Ishikawa (cell line): ENCODE data around the gene KCNQ4.
A peak's percentile ranks its signal among the peaks of the same experiment; 100 is the strongest.

ENCODE experiments used
- CEBPB ChIP-seq: IDR thresholded peaks from 2 replicates; pipeline ENCODE4 v1.6.1; 2012
- CREB1 ChIP-seq: IDR thresholded peaks from 2 replicates; pipeline ENCODE4 v1.6.1; 2012; ENCODE audit warnings: low read depth
- EGR1 ChIP-seq: IDR thresholded peaks from 2 replicates; pipeline ENCODE4 v1.6.1; 2012
- EP300 ChIP-seq: IDR thresholded peaks from 2 replicates; pipeline ENCODE4 v1.6.1; 2012; ENCODE audit warnings: borderline replicate concordance
- FOXM1 ChIP-seq: IDR thresholded peaks from 2 replicates; pipeline ENCODE4 v1.6.1; 2012; ENCODE audit warnings: low read depth, borderline replicate concordance
- MAX ChIP-seq: IDR thresholded peaks from 2 replicates; pipeline ENCODE4 v1.6.1; 2012
- NFIC ChIP-seq: IDR thresholded peaks from 2 replicates; pipeline ENCODE4 v1.6.1; 2012
- RAD21 ChIP-seq: IDR thresholded peaks from 2 replicates; pipeline ENCODE4 v1.6.1; 2012; ENCODE audit warnings: low read depth
- REST ChIP-seq: IDR thresholded peaks from 2 replicates; pipeline ENCODE4 v1.6.1; 2012; ENCODE audit warnings: low read depth, mild to moderate bottlenecking
- TAF1 ChIP-seq: IDR thresholded peaks from 2 replicates; pipeline ENCODE4 v1.6.1; 2012; ENCODE audit warnings: low read depth, mild to moderate bottlenecking
- TCF12 ChIP-seq: IDR thresholded peaks from 2 replicates; pipeline ENCODE4 v1.6.1; 2012; ENCODE audit warnings: low read depth
- TEAD4 ChIP-seq: IDR thresholded peaks from 2 replicates; pipeline ENCODE4 v1.6.1; 2012
- USF1 ChIP-seq: IDR thresholded peaks from 2 replicates; pipeline ENCODE4 v1.6.1; 2012
- YY1 ChIP-seq: IDR thresholded peaks from 2 replicates; pipeline ENCODE4 v1.6.1; 2012; ENCODE audit warnings: low read depth
- ZBTB7A ChIP-seq: IDR thresholded peaks from 2 replicates; pipeline ENCODE4 v1.6.1; 2012; ENCODE audit warnings: low read depth

Gene KCNQ4

GRCh38 chr1:40782371-40782956, 1.1 kb upstream of the KCNQ4 start:
- TF ChIP-seq TEAD4 (no peak), ZBTB7A (no peak), TCF12 (no peak), EGR1 (no peak), EP300 (no peak), NFIC (no peak), FOXM1 (no peak), YY1 (no peak), RAD21 (no peak), CEBPB (no peak), MAX (no peak), TAF1 (no peak), CREB1 (no peak), USF1 (no peak), REST (no peak)

DNA sequence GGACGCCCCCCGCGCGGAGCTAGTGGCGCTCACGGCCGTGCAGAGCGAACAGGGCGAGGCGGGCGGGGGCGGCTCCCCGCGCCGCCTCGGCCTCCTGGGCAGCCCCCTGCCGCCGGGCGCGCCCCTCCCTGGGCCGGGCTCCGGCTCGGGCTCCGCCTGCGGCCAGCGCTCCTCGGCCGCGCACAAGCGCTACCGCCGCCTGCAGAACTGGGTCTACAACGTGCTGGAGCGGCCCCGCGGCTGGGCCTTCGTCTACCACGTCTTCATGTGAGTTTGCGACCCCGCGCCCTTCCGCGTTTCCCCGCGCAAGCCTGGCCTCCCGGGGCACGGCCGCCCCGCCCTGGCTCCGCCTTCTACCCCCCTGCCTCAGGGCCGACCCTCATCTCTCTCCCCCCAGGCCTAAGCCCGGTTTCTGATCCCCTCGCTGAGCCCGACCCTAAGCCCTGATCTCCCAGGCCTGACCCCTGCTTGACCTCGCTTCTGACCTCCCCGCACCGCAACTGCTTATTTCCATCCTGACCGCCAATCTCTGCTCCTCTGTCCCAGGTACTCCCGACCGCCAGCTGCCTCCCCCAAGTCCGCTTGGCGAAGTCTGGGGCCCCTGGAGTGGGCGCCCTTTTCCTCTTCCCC, 669 bp downstream of the KCNQ4 start:
- no peak for TF ChIP-seq TCF12
- no peak for TF ChIP-seq NFIC
- TF ChIP-seq MAX, result peak; percentile 52; the same call in 1 of the 2 replicates
- TF ChIP-seq TAF1, result no peak
- TF ChIP-seq CEBPB, result no peak
- TF ChIP-seq FOXM1, result no peak
- no peak for TF ChIP-seq EP300
- no peak for TF ChIP-seq USF1
- no peak for TF ChIP-seq TEAD4
- TF ChIP-seq EGR1, result no peak
- no peak for TF ChIP-seq RAD21
- TF ChIP-seq ZBTB7A, result 0 out of 2 replicates have a peak, but pooled peaks have one; percentile 26

GRCh38 chr1:40784771-40785151, 1.2 kb downstream of the KCNQ4 start:
- TF ChIP-seq EP300 (no peak), YY1 (no peak), FOXM1 (no peak), RAD21 (no peak), TCF12 (no peak), TAF1 (no peak), ZBTB7A (no peak), CREB1 (no peak), MAX (no peak), EGR1 (no peak), USF1 (no peak), CEBPB (no peak), TEAD4 (no peak), NFIC (no peak), REST (no peak)

DNA sequence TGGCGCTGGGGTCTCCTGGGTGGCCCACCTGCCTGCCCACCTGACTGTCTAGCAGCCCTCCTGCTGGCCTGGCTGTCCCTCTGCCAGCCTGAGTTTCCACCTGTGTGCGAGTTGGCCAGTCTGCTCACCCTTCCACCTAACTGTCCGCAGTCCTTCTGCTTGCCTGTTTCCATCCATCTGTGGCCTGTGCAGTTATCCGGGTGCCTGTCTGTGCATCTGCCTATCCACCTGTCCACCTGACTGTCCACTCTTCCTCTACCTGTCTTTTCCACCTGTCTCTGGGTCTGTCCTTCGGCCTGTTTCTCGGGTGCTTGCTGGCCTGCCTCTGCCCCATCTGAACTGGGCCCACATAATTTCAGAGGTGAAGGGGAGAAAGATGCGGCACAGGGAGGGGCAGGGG, 1.9 kb downstream of the KCNQ4 start:
- TF ChIP-seq FOXM1 (no peak), CREB1 (no peak), CEBPB (no peak), USF1 (no peak), TAF1 (no peak), EP300 (no peak), EGR1 (no peak), YY1 (no peak), ZBTB7A (no peak), TEAD4 (no peak), RAD21 (no peak), REST (no peak), TCF12 (no peak), MAX (no peak), NFIC (no peak)
